GM18511 (cell line): ENCODE results near the gene CLUH.

Experiments used
- ATAC-seq: cut with Tn5 transposase; IDR thresholded peaks from one replicate; pipeline ENCODE4 v1.9.1; 2021; ENCODE audit warnings: mild to moderate bottlenecking, moderate library complexity; ENCODE audit not compliant: unreplicated experiment

Gene CLUH

GRCh38 chr17:2711608-2712299 lies at the start of gene CLUH:
CLUH (minus strand) TSS chr17:2711764; CDS start chr17:2711661, 103 bp downstream.
- peak; percentile 77 for ATAC-seq

GRCh38 chr17:2758870-2759269 lies 47.3 kb upstream of the CLUH start:
- no peak for ATAC-seq

GRCh38 chr17:2755891-2756724 lies 44.5 kb upstream of the CLUH start:
- no peak for ATAC-seq

GRCh38 chr17:2751491-2751890 lies 39.9 kb upstream of the CLUH start:
- ATAC-seq, result no peak

GRCh38 chr17:2750721-2751120 lies 39.2 kb upstream of the CLUH start:
- ATAC-seq, result no peak

GRCh38 chr17:2749784-2750181 lies 38.2 kb upstream of the CLUH start:
- no peak for ATAC-seq

- ATAC-seq, result no peak
These were observed 37.7 kb upstream of the CLUH start, which contains the start of gene CCDC92B for GRCh38 chr17:2749058-2749783. CCDC92B (minus strand) TSS chr17:2749652; CDS start chr17:2735145, 14,507 bp downstream.

- ATAC-seq, result no peak
These were observed 33.9 kb upstream of the CLUH start for GRCh38 chr17:2745317-2746037.

GRCh38 chr17:2737693-2738092 lies 26.1 kb upstream of the CLUH start:
- no peak for ATAC-seq

- ATAC-seq, result no peak
These were observed 25.4 kb upstream of the CLUH start for GRCh38 chr17:2736956-2737355.

GRCh38 chr17:2735896-2736295 lies 24.3 kb upstream of the CLUH start:
- no peak for ATAC-seq

GRCh38 chr17:2734939-2735338 lies 23.4 kb upstream of the CLUH start:
- no peak for ATAC-seq

- ATAC-seq, result no peak
These were observed 20.2 kb upstream of the CLUH start for GRCh38 chr17:2731807-2732206.

GRCh38 chr17:2730764-2731353 lies 19.3 kb upstream of the CLUH start:
- no peak for ATAC-seq

- ATAC-seq, result no peak
These were observed 13.2 kb upstream of the CLUH start for GRCh38 chr17:2724784-2725164.

- ATAC-seq, result no peak
These were observed 12.6 kb upstream of the CLUH start for GRCh38 chr17:2723997-2724783.

GRCh38 chr17:2723505-2723996 lies 12.0 kb upstream of the CLUH start:
- ATAC-seq, result no peak

GRCh38 chr17:2722611-2723010 lies 11.0 kb upstream of the CLUH start:
- ATAC-seq, result no peak

- ATAC-seq, result no peak
These were observed 10.0 kb upstream of the CLUH start for GRCh38 chr17:2721603-2722002.

- no peak for ATAC-seq
These were observed 8.3 kb upstream of the CLUH start for GRCh38 chr17:2719861-2720260.
